WTC11 (cell line): Measurements from ENCODE around the gene TESK2. TPM values are rescaled to one million over a fixed set of nuclear protein-coding genes. Genes with fewer than 3 reads are reported as not detected.

Experiments used
- ATAC-seq: fragments of 200-7000 bp; cut with Tn5 transposase; 2 replicates; pipeline ENCODE4 v1.10.0; 2021; ENCODE audit warnings: mild to moderate bottlenecking, moderate library complexity
- CTCF ChIA-PET: fragments of 300-600 bp; sonication (Branson Sonifier 250); formaldehyde crosslinking; loops from one replicate; lab custom pipeline; 2021; ENCODE audit warnings: antibody characterized with exemption; lab: Charles Lee
- POLR2A ChIA-PET: fragments of 350-600 bp; sonication (Branson Sonifier 250); formaldehyde crosslinking; loops from one replicate; lab custom pipeline; 2021; ENCODE audit warnings: antibody characterized with exemption; lab: Charles Lee
- DNase-seq: peaks from one replicate; pipeline ENCODE4 v3.0.0; 2021; ENCODE audit warnings: low spot score
- H3K27ac Mint-ChIP-seq: 2 replicates; pipeline ENCODE4 v1.8.0; 2021; ENCODE audit warnings: mixed read lengths
- H3K27me3 Mint-ChIP-seq: 2 replicates; pipeline ENCODE4 v1.8.0; 2021; ENCODE audit warnings: low read depth, mild to moderate bottlenecking, moderate library complexity, mixed read lengths
- H3K36me3 Mint-ChIP-seq: 2 replicates; pipeline ENCODE4 v1.8.0; 2021; ENCODE audit warnings: mixed read lengths
- H3K4me1 Mint-ChIP-seq: 2 replicates; pipeline ENCODE4 v1.8.0; 2022; ENCODE audit warnings: mixed read lengths
- H3K4me3 Mint-ChIP-seq: 2 replicates; pipeline ENCODE4 v1.8.0; 2021; ENCODE audit warnings: mild to moderate bottlenecking, moderate library complexity, mixed read lengths
- H3K9me3 Mint-ChIP-seq: 2 replicates; pipeline ENCODE4 v1.8.0; 2021; ENCODE audit warnings: mixed read lengths
- MLX ChIP-seq: sonication (generic); formaldehyde crosslinking; IDR thresholded peaks from 2 replicates; pipeline ENCODE4 v1.8.1; 2023; ENCODE audit warnings: mild to moderate bottlenecking, missing genetic modification reagents, moderate library complexity
- TP53 ChIP-seq: sonication (generic); formaldehyde crosslinking; IDR thresholded peaks from 2 replicates; pipeline ENCODE4 v1.8.1; 2023; ENCODE audit warnings: mild to moderate bottlenecking, missing genetic modification reagents
- ZNF396 ChIP-seq: fragments of 250-450 bp; sonication (Bioruptor Pico); IDR thresholded peaks from 2 replicates; pipeline ENCODE4 v1.8.0; 2021; ENCODE audit warnings: mild to moderate bottlenecking, moderate library complexity, borderline replicate concordance
- total RNA-seq: library from RNA; stranded (reverse); gene quantifications from 3 replicates; pipeline ENCODE4 v1.2.3, GENCODE V29; 2021
- TF ChIP-seq, protein P1 (sequence below): sonication (generic); formaldehyde crosslinking; IDR thresholded peaks from 2 replicates; pipeline ENCODE4 v1.8.1; 2023; ENCODE audit warnings: mild to moderate bottlenecking, missing genetic modification reagents, moderate library complexity

TESK2 gene
- total RNA-seq, 1 experiment from 2014 or later, result 13.3 TPM

DNA sequence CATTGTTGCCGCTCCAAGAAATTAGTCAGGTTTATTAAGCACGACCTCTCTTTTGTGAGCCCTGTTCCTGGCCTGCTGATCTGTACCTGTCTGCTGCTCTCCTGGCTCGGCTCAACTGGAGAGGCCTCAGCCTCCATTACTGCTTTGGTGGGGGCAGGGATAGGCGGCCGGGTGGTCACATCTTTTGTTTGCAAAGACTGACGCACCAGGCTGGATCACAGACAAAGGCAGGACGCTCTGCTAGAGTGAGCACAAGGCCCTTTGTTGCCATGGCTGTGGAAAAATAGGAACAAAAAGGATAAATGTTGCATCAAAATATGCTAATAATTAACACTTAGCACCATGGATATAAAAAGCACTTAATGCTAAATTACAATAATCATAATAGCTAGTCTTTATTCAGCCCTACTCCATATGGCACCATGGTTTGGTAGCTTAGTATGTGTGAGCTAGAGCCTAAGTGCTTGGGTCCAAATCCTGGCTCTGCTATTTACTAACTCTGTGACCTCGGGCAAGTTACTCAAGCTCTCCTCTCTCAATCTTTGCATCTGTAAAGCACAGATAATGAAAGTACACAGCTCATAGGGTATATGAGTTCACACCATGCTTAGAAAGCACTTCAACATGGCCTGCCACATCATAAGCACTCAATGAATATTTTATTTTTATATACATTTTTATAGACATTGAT is 193.2 kb downstream of the TESK2 start:
- TF ChIP-seq MLX (CRISPR knock-in tag), result no peak
- TF ChIP-seq, protein P1, sequence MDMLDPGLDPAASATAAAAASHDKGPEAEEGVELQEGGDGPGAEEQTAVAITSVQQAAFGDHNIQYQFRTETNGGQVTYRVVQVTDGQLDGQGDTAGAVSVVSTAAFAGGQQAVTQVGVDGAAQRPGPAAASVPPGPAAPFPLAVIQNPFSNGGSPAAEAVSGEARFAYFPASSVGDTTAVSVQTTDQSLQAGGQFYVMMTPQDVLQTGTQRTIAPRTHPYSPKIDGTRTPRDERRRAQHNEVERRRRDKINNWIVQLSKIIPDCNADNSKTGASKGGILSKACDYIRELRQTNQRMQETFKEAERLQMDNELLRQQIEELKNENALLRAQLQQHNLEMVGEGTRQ (CRISPR knock-in tag), result no peak
- TF ChIP-seq TP53, result no peak
- no peak for TF ChIP-seq ZNF396 (CRISPR knock-in tag)
- no peak overlapping the region for H3K27ac Mint-ChIP-seq

More for the DNA sequence above, 193.2 kb downstream of the TESK2 start:
- ATAC-seq (no peak), DNase-seq (no peak)
- H3K4me1 Mint-ChIP-seq, result peaks cover 21% of the 10 kb centered on the region
- H3K4me3 Mint-ChIP-seq, result no peak overlapping the region
- no peaks in the 10 kb centered on the region for H3K9me3 Mint-ChIP-seq
- ChIA-PET POLR2A (interaction anchor here (1.1 kb wide), 1 partner anchor 42 kb away, joined by 3 read pairs; the partner anchor contains the start of genes MUTYH and TOE1), CTCF (interaction anchor here (11.1 kb wide), 1 partner anchor 282 kb away, joined by 317 read pairs; the partner anchor contains the start of genes HECTD3 and UROD)
- no peaks in the 10 kb centered on the region for H3K27me3 Mint-ChIP-seq
- H3K36me3 Mint-ChIP-seq, result no peaks in the 10 kb centered on the region

Other genes starting within 250 kb of the TESK2 start
- gene HPDL, start 164.3 kb downstream of the TESK2 start, total RNA-seq, result 24.9 to 44.0 TPM (median 27.8 TPM) in 3 replicates
- gene TOE1, start 151.0 kb downstream of the TESK2 start, total RNA-seq, result 7.4 to 10.9 TPM (median 10.0 TPM) in 3 replicates
- 58.3 to 67.2 TPM (median 65.7 TPM) in 3 replicates for gene MUTYH, start 150.7 kb downstream of the TESK2 start, total RNA-seq
- 1.9 to 3.6 TPM (median 2.1 TPM) in 3 replicates for gene CCDC163, start 8.9 kb upstream of the TESK2 start, total RNA-seq
- 8.4 to 10.1 TPM (median 8.5 TPM) in 3 replicates for gene MMACHC, start 9.1 kb upstream of the TESK2 start, total RNA-seq
- 1,102 to 1,197 TPM (median 1,130 TPM) in 3 replicates for gene PRDX1, start 30.7 kb upstream of the TESK2 start, total RNA-seq
- 338 to 380 TPM (median 371 TPM) in 3 replicates for gene AKR1A1, start 59.7 kb upstream of the TESK2 start, total RNA-seq
- 488 to 535 TPM (median 489 TPM) in 3 replicates for gene NASP, start 92.9 kb upstream of the TESK2 start, total RNA-seq
- 2.1 to 3.5 TPM (median 2.4 TPM) in 3 replicates for gene CCDC17, start 132.9 kb upstream of the TESK2 start, total RNA-seq
- 123 to 126 TPM (median 126 TPM) in 3 replicates for gene GPBP1L1, start 195.4 kb upstream of the TESK2 start, total RNA-seq
- 37.5 to 44.9 TPM (median 40.9 TPM) in 3 replicates for gene TMEM69, start 197.0 kb upstream of the TESK2 start, total RNA-seq